ENCODE data around the gene NBDY.
"Not testable (repeated sequence)": the region's sequence is repeated elsewhere in the genome, so short reads cannot be mapped to it uniquely, and the experiment has no call there.

Gene NBDY

DNA sequence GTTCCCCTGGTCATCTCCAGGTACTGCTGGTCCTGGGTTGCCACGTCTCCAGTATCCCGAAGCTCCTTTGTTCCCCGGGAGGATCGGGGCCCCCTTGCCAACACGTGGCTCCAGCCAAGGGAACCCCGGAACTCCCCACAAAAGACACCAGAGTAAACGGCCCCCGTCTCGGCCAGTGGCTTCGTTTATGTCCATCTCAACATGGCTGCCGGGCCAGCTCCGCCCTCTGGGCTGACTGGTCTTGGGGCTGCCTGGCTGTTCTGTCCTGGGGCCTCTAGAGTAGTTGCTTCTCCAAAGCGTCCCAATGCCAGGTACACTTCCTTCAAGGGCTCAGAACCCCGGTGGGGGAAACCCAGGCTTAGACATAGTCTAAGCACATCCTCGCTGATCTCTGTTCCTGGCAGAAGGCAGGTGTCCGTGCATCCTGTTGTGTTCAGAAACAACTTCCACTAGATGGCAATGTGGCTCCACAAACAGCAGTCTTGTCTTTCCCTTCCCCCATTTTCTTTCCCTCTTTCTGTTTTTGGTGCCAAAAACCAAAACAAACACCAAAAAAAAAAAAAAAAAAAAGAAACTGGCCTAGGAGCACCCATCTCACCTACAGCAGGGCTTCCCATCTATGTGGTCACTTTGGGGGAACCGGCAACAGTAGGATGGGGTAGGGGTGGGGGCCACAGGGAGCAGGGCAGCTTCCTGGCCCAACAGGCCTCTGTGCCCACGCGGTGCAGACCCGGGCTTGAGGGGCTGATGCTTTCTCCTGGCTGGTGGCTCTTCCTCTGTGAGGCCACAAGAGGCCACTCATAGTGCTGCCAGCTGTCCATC is 35.3 kb downstream of the NBDY start:
- peak in 1 of 2 donors; percentile 63 for DNase-seq (ENCODE audit: low read depth in 1 of 2, low spot score in 1 of 2)

DNA sequence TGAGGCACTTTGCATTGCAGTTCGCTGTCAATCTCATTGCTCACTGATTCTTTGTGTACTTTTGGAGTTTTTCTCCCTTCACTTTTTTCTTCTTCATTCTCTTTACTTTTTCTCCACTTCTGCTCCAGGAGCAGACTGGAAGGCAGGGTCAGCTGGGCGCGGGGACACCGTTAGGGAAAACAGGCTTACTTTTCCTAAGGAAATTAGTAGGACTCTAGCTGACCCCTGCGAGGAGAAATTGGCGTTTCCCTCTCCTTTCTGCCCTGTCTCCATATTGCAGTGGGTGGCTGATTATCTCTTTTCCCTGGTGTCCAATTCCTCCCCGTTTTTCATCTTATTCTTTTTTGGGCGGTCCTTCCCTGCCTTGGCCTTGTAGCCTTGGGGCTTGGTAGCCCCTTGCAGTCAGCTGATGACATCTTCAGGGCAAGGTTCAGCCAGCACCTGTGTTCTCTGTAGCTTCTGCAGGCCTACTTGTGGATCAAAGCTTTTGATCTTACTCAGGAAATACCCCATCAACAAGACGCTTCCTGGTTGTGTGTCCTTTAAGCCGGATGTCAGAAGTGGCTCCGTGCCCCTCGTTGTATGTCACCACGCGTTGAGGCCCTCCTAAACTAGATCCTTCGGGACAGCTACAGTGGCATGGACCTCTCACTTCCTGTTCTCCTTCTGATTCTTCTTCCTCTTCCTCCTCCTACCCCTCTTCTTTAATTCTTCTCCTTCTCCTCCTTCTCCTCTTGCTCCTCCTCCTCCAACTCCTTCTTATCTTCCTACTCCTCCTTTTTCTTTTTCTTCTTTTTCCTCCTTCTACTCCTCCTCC is 36.1 kb downstream of the NBDY start:
- DNase-seq (ENCODE audit: low read depth in 1 of 2, low spot score in 1 of 2): no peak

DNA sequence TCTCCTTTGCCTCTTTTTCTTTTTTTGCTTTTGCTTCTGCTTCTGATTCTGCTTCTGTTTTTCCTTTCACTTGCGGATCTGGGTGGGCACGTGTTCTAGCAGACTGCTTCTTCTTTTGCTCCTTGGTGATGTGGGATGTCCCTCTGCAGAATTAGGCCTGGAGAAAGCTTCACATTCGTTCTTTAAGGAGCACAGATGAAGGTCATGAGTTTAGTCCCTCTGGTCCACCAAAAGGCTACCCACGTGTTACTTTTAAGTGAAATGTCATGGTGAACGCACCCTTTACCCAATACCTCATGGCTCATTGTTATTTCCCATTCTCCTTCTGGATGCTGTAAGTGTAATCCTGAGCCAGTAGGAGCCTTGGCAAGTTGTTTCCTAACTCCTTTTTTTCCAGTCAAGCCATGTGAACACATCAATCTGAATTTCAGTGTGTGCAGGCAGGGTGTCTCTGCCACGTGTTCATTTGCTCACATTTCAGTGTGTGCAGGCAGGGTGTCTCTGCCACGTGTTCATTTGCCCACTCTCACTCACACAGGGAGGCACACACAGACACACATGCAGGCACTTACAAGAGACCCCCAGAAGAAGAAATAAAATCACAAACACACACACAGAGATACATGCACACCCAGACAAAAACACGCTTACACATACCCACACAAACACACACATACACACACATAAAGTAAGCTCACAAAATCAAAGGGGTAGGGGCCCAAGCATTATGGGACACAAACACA is 36.9 kb downstream of the NBDY start:
- no peak for DNase-seq (ENCODE audit: low read depth in 1 of 2, low spot score in 1 of 2)

DNA sequence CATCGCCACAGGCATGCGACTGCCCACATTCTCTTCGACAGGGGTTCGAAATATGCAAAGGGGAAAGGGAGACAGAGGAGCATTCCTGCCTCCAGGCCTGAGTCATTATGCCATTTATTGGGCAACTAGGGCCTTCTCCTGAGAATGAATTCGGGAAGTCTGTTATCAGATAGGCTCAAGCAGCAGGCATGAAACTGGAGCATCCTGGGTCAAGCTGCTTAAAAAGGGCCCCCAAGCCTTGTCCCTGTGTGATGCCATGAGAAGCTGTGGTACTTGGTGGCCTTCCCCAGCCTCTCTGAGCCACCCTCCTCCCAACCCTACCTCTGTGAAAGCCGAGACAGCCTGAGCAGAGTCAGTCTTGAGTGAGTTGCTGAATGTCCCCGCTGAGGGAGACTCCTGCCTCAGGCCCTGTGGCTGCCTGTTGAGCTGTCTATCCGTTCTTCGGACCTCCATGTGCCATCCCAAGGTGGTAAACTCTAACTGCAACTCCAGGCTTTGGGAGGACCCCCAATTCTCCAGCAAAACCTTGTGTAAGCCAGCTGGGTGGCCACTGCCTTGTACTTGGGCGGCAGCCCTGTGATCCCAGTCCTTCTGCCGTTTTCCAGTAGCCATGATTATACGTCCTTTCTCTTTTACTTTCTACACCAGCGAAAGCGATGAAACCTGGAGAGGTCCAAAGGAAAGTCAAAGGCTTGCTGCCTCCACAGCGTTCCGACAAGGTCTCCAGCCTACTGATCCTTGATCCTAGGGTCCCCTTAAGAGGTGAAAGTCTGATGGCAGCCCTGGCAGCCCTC is 37.7 kb downstream of the NBDY start:
- DNase-seq (ENCODE audit: low read depth in 1 of 2, low spot score in 1 of 2): no peak

DNA sequence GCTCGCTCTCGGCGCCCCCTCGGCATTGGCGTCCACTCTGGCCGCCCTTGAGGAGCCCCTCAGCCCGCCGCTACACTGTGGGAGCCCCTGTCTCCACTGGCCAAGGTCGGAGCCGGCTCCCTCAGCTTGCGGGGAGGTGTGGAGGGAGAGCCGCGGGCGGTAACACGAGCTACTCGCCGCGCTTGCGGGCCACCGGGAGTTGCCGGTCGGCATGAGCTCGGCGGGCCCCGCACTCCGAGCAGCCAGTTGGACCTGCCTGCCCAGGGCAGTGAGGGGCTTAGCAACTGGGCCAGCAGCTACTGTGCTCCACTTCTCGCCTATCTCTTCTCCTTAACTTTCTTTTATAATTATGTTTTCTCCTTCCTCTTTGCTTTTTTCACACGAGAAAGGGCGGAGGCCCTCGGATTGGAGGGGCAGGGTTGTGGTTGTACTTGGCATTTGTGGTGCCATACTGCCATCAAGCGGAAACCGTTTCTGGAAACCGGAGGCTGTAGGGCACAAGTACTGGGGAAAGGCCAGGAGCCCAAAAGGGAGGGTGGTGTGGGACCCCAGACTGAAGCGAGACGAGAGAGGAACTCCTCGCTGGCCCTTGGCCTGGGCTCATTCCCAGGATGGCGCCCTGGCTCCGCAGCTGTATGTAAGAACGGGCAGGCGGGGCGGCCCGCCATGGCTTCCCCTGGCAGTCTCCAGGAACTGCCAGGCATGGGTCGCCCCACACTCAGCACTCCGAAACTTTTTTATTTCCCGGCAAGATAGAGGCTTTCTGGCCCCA is 38.5 kb downstream of the NBDY start:
- DNase-seq (ENCODE audit: low read depth in 1 of 2, low spot score in 1 of 2): not testable (repeated sequence)

DNA sequence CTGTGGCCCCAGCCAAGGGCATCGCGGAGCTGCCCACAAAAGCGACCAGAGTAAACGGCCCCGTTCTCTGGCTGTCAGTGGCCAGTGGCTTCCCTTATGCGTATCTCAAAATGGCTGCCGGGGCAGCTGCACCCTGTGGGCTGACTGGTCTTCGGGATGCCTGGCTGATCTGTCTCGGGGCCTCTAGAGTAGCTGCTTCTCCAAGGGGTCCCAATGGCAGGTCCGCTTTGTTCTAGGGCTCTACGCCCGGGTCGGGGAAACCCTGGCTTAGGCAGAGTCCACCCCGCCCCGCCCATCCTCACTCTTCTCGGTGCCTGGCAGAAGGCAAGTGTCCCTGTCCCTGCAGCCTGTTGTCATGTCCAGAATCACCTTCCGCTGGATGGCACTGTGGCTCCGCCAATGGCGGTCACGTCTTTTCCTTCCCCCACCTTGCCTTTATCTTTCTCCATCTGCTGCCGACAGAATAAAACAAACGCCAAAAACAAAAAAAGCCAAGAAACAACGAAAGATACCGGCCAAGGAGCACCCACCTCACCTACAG is 39.1 kb downstream of the NBDY start:
- not testable (repeated sequence) for DNase-seq (ENCODE audit: low read depth in 1 of 2, low spot score in 1 of 2)

DNA sequence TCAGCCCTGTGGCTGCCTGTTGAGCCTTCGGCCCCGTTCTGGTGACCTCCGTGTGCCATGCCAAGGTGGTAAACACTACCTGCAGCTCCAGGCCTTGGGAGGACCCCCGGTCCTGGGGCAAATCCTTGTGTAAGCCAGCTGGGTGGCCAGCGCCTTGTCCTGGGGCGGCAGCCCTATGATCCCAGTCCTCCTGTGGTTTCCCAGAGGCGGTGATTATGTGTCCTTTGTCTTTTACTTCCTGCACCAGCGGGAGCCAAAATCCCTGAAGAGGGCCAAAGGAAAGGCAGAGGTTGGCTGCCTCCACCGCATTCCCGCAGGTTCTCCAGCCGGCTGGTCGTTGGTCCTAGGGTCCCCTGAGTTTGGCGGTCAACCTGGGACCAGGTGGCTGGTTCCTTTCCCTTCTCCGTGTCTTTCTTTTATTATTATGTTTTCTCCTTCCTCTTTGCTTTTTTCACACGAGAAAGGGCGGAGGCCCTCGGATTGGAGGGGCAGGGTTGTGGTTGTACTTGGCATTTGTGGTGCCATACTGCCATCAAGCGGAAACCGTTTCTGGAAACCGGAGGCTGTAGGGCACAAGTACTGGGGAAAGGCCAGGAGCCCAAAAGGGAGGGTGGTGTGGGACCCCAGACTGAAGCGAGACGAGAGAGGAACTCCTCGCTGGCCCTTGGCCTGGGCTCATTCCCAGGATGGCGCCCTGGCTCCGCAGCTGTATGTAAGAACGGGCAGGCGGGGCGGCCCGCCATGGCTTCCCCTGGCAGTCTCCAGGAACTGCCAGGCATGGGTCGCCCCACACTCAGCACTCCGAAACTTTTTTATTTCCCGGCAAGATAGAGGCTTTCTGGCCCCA is 43.9 kb downstream of the NBDY start:
- DNase-seq (ENCODE audit: low read depth in 1 of 2, low spot score in 1 of 2): not testable (repeated sequence)

DNA sequence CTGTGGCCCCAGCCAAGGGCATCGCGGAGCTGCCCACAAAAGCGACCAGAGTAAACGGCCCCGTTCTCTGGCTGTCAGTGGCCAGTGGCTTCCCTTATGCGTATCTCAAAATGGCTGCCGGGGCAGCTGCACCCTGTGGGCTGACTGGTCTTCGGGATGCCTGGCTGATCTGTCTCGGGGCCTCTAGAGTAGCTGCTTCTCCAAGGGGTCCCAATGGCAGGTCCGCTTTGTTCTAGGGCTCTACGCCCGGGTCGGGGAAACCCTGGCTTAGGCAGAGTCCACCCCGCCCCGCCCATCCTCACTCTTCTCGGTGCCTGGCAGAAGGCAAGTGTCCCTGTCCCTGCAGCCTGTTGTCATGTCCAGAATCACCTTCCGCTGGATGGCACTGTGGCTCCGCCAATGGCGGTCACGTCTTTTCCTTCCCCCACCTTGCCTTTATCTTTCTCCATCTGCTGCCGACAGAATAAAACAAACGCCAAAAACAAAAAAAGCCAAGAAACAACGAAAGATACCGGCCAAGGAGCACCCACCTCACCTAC is 44.5 kb downstream of the NBDY start:
- not testable (repeated sequence) for DNase-seq (ENCODE audit: low read depth in 1 of 2, low spot score in 1 of 2)

DNA sequence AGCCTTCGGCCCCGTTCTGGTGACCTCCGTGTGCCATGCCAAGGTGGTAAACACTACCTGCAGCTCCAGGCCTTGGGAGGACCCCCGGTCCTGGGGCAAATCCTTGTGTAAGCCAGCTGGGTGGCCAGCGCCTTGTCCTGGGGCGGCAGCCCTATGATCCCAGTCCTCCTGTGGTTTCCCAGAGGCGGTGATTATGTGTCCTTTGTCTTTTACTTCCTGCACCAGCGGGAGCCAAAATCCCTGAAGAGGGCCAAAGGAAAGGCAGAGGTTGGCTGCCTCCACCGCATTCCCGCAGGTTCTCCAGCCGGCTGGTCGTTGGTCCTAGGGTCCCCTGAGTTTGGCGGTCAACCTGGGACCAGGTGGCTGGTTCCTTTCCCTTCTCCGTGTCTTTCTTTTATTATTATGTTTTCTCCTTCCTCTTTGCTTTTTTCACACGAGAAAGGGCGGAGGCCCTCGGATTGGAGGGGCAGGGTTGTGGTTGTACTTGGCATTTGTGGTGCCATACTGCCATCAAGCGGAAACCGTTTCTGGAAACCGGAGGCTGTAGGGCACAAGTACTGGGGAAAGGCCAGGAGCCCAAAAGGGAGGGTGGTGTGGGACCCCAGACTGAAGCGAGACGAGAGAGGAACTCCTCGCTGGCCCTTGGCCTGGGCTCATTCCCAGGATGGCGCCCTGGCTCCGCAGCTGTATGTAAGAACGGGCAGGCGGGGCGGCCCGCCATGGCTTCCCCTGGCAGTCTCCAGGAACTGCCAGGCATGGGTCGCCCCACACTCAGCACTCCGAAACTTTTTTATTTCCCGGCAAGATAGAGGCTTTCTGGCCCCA is 49.3 kb downstream of the NBDY start:
- DNase-seq (ENCODE audit: low read depth in 1 of 2, low spot score in 1 of 2): not testable (repeated sequence)

DNA sequence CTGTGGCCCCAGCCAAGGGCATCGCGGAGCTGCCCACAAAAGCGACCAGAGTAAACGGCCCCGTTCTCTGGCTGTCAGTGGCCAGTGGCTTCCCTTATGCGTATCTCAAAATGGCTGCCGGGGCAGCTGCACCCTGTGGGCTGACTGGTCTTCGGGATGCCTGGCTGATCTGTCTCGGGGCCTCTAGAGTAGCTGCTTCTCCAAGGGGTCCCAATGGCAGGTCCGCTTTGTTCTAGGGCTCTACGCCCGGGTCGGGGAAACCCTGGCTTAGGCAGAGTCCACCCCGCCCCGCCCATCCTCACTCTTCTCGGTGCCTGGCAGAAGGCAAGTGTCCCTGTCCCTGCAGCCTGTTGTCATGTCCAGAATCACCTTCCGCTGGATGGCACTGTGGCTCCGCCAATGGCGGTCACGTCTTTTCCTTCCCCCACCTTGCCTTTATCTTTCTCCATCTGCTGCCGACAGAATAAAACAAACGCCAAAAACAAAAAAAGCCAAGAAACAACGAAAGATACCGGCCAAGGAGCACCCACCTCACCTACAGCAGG is 50.0 kb downstream of the NBDY start:
- DNase-seq (ENCODE audit: low read depth in 1 of 2, low spot score in 1 of 2): not testable (repeated sequence)

DNA sequence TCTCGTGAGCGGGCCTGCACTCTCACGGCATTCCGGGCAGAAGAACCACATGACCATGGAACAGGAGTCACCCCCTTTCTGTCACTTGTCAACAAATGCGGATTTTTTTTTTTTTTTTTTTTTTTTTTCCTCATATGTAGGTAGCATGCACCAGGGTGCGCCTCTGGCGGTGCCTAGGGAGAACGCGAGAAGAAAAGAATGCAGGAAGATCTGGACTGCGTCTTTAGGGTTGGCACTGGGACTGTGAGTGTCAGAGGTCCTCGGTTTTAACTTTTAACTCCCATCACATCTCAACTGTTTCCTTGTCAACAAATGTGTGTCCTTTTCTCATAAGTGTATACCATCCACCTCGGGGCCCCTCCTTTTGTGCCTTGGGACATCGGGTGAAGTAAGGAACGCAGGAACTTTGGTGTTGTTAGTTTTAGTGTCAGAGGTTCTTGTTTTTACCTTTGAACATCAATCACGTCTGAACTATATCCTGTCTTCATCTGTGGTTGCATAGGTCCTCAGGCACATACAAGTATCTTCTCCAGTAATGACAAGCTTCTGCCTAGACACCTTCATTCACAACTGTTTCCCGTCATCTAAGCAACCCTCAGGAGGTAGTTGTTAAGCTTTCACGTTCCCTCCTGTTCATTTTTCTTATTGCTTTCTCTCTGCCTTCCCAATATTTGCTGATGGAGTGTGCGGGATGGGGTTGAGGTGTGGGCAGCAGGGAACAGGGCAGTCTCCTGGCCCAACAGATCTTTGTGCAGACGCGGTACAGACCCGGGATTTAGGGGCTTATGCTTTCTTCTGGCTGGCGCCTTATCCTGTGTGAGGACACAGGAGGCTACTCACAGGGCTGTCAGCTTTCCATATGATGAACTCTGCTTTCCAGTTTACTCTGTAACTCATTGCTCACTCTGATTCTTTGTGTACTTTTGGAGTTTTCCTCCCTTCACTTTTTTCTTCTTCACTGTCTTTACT is 51.9 kb downstream of the NBDY start:
- DNase-seq (ENCODE audit: low read depth in 1 of 2, low spot score in 1 of 2): not testable (repeated sequence)

DNA sequence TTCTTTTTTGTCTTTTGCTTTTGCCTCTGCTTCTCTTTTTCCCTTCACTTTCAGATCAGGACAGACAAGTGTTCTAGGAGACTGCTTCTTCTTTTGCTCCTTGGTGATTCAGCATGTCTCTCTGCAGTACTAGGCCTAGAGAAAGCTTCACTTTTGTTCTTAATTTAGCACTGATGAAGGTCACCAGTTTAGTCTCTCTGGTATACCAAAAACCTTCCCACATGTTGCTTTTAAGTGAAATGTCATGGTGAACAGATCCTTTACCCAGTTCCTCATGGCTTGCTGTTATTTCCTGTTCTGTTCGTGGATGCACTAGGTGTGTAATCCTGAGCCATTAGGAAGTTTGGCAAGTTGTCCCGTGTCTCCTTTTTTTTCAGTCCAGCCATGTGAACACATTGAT is 53.3 kb downstream of the NBDY start:
- DNase-seq (ENCODE audit: low read depth in 1 of 2, low spot score in 1 of 2): no peak

DNA sequence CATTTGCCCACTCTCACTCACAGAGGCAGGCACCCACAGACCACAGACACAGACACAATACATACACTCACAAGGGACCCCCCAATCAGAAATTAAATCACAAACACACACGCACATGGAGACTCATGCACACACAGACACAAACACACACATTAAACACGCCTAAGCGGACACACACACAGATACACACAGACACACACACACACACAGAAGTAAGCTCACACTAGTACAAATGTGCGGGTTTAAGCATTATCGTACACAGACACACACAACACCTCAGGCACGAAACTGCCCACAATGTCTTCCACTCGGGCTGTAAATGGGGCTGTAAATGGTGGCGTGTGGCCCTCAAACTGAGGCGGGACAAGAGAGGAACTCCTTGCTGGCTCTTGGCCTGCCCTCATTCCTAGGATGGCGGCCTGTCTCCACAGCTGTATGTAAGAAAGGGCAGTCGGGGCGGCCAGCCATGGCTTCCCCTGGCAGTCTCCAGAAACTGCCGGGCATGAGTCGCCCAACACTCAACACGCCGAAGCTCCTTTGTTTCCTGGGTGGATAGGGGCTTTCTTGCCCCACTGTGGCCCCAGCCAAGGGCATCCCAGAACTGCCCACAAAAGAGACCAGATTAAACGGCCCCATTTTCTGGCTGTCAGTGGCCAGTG is 53.9 kb downstream of the NBDY start:
- DNase-seq (ENCODE audit: low read depth in 1 of 2, low spot score in 1 of 2): no peak

DNA sequence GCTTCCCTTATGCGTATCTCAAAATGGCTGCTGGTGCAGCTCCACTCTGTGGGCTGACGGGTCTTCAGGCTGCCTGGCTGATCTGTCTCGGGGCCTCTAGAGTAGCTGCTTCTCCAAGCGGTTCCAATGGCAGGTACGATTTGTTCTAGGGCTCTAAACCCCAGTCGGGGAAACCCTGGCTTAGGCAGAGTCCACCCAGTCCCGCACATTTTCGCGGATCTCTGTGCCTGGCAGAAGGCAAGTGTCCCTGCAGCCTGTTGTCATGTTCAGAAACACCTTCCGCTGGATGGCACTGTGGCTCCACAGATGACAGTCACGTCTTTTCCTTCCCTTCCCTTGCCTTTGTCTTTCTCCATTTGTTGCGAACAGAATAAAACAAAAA is 54.4 kb downstream of the NBDY start:
- no peak for DNase-seq (ENCODE audit: low read depth in 1 of 2, low spot score in 1 of 2)

DNA sequence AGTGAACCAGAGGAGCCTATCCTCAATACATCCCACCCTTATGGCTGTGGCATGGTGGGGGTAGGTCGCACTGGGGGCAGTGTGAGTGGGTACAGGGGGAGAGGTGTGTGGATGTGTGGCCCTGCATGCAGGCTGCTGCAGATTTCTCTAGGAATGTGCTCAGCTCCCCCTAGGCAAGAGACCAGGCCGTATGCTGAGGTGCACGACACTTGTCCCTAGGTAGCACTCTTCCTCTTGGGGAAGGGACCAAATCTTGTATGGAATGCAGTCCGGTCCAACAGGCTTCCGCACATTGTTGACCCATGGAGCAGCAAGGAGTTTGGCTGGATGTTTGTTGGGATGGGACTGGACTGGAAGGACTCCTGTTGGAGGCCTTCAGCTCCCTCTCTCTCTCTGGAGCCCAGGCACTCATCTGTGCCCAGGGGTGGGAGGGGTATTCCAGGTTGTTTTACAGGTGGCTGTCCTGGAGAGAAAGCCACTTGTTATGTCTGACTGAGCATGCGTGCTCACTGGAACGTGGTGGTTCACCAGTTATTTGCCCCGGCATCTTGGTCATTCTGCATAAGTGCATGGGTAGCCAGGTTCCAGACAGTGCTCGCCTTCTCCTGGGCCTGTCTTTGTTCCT is 55.1 kb downstream of the NBDY start:
- no peak for DNase-seq (ENCODE audit: low read depth in 1 of 2, low spot score in 1 of 2)
